ENCODE results near the gene SEMA3A. TPM values are rescaled to one million over a fixed set of nuclear protein-coding genes. Genes with fewer than 3 reads are reported as not detected.

Gene SEMA3A
- total RNA-seq, 1 donor = 47.1 TPM

DNA sequence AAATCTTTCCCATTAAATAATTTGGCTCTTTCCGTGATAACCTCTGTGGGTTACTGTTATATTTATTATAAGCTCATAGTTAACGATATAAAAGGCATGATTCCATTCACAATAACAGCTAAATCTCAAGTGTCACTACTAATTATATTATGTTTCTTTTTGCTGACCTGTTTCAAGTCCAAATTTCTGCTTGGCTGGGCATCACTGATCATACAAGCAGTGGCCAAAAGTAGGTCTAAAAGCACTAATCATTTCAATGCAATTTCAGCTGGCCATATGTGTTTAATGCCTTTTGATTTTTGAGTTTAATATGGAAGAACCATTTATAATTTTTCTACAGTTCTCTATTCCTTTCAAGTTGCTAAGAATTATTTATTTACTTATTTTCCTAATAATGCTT is 110.7 kb downstream of the SEMA3A start:
- H3K4me3 ChIP-seq (ENCODE audit: low read depth, low read length) = no peak overlapping the region
- TF ChIP-seq, protein P1, sequence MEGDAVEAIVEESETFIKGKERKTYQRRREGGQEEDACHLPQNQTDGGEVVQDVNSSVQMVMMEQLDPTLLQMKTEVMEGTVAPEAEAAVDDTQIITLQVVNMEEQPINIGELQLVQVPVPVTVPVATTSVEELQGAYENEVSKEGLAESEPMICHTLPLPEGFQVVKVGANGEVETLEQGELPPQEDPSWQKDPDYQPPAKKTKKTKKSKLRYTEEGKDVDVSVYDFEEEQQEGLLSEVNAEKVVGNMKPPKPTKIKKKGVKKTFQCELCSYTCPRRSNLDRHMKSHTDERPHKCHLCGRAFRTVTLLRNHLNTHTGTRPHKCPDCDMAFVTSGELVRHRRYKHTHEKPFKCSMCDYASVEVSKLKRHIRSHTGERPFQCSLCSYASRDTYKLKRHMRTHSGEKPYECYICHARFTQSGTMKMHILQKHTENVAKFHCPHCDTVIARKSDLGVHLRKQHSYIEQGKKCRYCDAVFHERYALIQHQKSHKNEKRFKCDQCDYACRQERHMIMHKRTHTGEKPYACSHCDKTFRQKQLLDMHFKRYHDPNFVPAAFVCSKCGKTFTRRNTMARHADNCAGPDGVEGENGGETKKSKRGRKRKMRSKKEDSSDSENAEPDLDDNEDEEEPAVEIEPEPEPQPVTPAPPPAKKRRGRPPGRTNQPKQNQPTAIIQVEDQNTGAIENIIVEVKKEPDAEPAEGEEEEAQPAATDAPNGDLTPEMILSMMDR (IDR thresholded peaks at IDR 0.05; ENCODE audit: insufficient read depth, low read depth, low read length) = no peak
- no peak for DNase-seq (ENCODE audit: low read depth)

DNA sequence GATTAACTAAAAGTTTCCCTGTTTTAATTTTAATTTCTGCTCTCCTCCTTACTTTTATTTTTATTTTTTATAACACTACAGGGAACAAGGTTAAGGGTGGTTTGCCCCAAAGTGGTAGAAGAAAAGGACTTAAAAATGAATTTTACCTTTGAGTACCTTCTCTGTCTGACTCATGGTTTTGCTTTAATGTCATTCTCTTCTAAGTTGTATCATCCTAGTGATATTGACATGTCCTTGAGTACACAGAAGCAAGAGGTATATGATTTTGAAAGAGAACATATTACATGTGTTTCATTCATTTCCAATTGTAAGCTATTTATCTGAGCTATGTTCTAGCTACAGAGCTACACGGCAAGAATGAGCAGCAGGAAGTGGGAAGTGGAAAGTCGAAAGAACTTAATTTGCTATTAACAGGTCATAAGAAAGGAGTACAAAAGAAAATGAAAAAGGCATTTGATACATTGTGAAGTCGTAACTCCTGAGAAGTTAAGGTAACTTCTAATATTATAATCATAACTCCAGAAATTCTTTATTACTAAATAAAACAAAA is 112.5 kb downstream of the SEMA3A start:
- H3K4me3 ChIP-seq (ENCODE audit: low read depth, low read length) = no peak overlapping the region
- DNase-seq (ENCODE audit: low read depth) = no peak
- TF ChIP-seq, protein P1 (IDR thresholded peaks at IDR 0.05; ENCODE audit: insufficient read depth, low read depth, low read length) = no peak

DNA sequence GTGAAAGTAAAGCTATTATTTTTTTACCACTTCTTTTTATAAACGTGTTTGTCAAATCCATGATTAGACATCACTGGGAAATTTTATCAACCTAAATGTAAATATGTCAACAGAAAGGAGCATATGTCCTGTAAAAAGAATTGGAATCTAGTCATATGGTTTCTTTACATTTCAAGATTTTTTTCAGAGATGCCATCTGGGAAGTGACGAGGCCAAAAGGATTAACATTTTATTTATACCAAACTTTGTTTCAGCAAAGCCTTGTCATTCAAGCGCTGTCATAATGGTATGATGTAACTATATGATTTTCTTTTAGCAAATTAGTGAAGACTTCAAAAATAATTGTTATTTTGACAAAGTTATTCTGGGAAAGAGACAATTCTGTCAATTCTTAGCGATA is 117.3 kb downstream of the SEMA3A start:
- no peak for DNase-seq (ENCODE audit: low read depth)
- TF ChIP-seq, protein P1 (IDR thresholded peaks at IDR 0.05; ENCODE audit: insufficient read depth, low read depth, low read length) = no peak
- H3K4me3 ChIP-seq (ENCODE audit: low read depth, low read length) = no peak overlapping the region

DNA sequence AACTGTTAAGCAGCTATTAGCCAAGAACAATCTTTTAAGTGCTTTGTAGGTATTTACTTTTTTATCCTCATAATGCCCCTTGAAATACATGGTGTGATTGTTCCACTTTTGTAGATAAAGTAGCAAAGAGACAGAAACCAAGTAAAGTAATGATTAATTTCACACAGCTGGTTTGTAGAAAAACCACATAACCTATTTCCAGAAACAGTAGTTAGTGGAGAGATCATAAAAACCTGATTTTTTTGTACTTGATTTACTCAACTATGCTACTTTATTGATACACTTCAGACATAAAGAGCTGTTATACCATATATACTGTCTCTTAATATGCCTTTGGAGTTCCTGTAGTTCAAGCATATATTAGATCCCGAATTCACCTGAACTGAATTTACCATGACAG is 118.4 kb downstream of the SEMA3A start:
- no peak overlapping the region for H3K4me3 ChIP-seq (ENCODE audit: low read depth, low read length)
- DNase-seq (ENCODE audit: low read depth) = no peak
- TF ChIP-seq, protein P1 (IDR thresholded peaks at IDR 0.05; ENCODE audit: insufficient read depth, low read depth, low read length) = no peak

DNA sequence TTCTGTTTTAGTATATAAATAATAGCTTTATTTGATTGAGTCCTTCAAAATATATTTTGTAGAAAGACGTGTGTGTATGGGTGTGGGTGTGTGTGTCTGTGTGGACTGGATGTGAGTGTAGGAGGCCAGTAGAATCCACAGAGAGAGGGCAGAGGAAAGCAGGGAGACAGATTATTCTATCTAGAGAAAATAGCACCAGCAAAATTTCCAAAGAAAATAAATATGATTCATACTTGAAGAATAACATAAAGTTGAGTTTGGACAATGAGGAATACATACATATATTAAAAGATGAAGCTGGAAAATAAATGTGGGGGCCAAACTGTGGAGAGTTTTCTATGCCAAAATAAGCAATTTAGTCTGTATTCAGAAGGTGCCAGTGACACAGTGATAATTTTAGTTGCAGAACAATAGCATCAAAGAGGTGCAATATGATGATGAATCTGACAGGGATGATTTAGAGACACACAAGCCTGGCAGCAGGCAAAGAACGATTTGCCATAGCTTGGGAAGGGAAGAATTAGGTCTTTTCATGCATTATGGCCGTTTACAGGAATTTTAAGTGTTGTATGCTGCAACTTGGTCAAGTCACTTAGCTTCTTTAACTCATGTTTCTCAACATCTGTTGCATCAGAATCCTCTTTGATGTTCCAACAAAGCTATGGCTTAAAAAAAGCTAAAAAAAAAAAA is 121.3 kb downstream of the SEMA3A start:
- peak; percentile 67 for DNase-seq (ENCODE audit: low read depth)
- no peak overlapping the region for H3K4me3 ChIP-seq (ENCODE audit: low read depth, low read length)
- TF ChIP-seq, protein P1 (IDR thresholded peaks at IDR 0.05; ENCODE audit: insufficient read depth, low read depth, low read length) = no peak

DNA sequence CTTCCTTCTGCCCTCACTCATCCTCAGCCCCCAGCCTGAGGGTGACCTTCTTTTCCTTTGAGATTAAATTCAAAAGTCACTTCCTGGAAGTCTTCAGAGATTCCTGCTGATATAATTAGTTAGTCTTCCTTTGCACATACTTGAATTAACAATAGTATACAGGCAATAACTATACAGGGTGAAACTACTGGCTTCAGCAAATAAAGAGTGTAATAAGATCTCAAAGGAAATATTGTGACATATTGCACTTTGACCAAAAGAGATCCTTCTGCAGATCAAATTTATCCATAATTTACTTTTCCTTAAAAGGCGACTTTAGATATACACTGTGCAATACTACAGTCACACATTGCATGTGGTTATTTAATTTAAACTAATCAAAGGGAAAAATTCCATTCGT is 123.8 kb downstream of the SEMA3A start:
- no peak overlapping the region for H3K4me3 ChIP-seq (ENCODE audit: low read depth, low read length)
- TF ChIP-seq, protein P1 (IDR thresholded peaks at IDR 0.05; ENCODE audit: insufficient read depth, low read depth, low read length) = no peak
- DNase-seq (ENCODE audit: low read depth) = no peak

Data from fibroblast of villous mesenchyme (primary cell).